SK-MEL-5 (cell line): Measurements from ENCODE around the gene INTS7. TPM values are rescaled to one million over a fixed set of nuclear protein-coding genes. Genes with fewer than 3 reads are reported as not detected.
"Not testable (repeated sequence)": the region's sequence is repeated elsewhere in the genome, so short reads cannot be mapped to it uniquely, and the experiment has no call there.

Source experiments
- DNase-seq: peaks from one replicate; pipeline ENCODE4 v3.0.0-alpha.2; 2016; ENCODE audit warnings: low read depth, low spot score
- in situ Hi-C: cut with HindIII; loops from 2 replicates; pipeline ENCODE4 v1.10.0; 2016; ENCODE audit warnings: low sequenced_read_pairs, high pct_unique_total_duplicates, low pct_unique_long_range_greater_than_20kb
- total RNA-seq: library from RNA; depleted of rRNA; stranded (reverse); fragments of >200 nt; shearing (Covaris generic); gene quantifications from 2 replicates; pipeline ENCODE4 v1.2.3, GENCODE V29; 2014

INTS7 gene
- total RNA-seq, 1 experiment from 2014 or later = 20.7 TPM

- in situ Hi-C loops = no loop called here
- DNase-seq = no peak
Measured at GRCh38 chr1:212004895-212005608, 30.3 kb downstream of the INTS7 start.

DNA sequence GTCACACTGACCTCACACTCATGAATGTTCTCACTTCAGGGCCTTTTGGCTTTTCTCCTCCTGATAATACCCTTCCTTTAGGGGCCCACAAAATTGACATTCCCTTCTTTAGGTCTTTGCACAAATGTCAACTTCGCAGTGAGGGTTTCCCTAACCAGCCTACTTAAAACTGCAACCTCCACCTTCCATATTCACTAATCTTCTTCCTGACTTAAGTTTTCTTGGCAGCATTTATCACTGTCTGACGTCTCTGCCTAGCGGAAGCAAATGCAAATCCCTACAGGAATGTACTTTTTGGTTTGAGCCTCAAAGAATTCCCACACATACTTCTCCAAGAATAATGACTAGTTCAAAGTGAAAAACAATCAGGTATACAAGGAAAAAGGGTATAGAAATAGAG is 32.8 kb downstream of the INTS7 start:
- no peak for DNase-seq
- in situ Hi-C loops = no loop called here

GRCh38 chr1:211997426-211997825 is 37.9 kb downstream of the INTS7 start:
- in situ Hi-C loops, DNase-seq: not testable (repeated sequence)

DNA sequence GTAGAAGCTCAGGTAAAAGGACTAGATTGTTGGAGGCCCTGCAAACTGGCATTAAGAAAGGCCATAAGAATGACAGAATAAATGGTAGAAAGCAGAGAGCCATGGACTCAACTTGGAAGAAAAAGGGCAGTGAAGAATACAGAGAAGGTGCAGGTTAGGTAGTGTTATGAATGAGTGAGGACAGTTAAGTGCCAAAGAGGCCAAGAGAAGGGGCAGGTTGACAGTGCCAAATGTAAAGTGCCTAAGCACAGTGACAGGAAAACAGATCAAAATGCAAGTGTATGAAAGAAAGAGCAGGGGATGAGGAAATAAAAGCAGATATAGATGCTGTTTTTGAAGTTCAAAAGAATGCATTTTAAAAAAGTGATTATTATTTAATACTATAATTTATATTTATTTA is 43.7 kb downstream of the INTS7 start:
- in situ Hi-C loops = no loop called here
- DNase-seq = no peak

DNA sequence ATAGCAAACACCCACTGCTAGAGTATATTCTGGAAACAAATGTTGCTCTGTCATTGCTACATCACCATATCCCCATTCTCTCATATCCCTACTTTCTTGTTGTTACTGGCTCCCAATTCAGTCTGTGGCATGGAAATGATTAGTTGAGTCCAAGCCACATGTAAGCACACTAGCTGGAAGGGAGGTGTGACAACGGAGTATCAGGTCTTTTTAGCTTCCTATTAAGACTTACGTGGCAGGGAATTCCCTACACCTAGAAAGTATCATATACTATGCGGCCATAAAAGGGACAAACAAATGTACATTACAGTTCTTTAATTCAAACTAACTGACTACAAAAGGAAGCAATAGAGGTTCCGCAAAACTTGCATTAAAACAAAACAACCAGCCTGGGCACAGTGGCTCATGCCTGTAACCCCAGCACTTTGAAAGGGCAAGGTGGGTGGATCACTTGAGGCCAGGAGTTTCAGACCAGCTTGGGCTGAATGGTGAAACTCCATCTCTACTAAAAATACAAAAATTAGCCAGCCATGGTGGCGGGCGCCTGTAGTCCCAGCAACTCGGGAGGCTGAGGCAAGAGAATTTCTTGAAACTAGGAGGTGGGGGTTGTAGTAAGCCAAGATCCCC is 48.6 kb downstream of the INTS7 start:
- in situ Hi-C loops = no loop called here
- no peak for DNase-seq

- in situ Hi-C loops = no loop called here
- no peak for DNase-seq
Measured at GRCh38 chr1:211985556-211986264, 49.6 kb downstream of the INTS7 start.

DNA sequence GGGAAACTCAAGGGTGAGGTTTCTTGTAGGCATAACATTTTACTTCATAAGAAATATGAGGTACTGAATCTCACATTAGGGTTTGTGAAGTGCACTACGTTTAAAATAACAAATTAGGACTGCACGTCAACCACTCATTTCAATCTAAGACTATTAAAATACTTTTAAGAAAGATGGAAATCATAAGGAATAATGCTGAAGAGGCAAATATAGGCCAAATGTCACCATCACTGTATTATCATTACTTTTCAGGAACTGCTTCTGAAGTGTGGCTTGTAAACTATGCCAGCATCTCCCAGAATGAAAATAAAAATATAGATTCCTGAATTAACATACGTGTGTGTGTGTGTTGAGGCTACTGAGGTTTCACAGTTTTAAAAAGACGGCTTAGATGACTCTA is 56.8 kb downstream of the INTS7 start:
- in situ Hi-C loops = no loop called here

GRCh38 chr1:211975152-211975941 is 60.0 kb downstream of the INTS7 start:
- in situ Hi-C loops = no loop called here

More for the DNA sequence above, 56.8 kb downstream of the INTS7 start:
- DNase-seq = no peak

DNA sequence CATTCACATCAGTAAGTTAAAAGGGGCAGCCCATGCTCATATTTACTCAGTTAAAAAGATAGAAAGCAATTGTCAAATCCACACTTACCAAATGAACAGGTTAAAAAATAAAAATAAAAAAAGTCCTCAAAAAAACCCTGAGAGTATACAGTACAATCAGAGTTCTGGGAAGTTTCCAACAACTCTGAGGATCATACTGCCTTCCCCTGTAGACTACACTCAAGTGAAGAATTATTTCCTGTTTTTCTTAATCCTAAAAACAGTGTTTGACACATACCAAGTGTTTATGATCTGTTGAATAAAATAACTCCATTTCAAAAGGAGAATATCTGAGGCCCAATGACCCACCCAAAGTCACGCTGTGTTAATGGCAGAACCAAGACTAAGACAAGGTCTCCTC is 61.8 kb downstream of the INTS7 start:
- in situ Hi-C loops = no loop called here
- DNase-seq = no peak

More at GRCh38 chr1:211975152-211975941, 60.0 kb downstream of the INTS7 start:
- peak; percentile 39 for DNase-seq

GRCh38 chr1:211968200-211968834 is 67.0 kb downstream of the INTS7 start:
- in situ Hi-C loops = no loop called here
- DNase-seq = no peak

DNA sequence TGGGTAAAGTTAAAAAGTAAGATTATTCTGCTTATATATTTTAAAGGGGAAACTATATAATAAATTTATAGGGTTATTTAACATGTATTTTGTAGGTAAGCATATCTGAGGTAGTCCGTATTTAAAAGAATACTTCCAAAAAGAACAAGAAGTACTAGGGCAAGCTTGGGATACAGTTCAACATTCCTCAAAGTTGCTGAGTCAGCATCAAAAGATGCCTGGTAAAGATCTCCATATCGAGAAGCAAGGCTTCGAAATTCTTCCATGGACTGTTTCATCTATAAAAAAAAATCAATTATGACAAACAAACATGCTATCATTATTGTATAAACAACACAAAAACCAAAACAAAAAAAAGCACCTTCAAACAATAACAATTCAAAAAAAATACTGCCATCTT is 67.7 kb downstream of the INTS7 start:
- in situ Hi-C loops = no loop called here
- no peak for DNase-seq

GRCh38 chr1:211965108-211965805 is 70.1 kb downstream of the INTS7 start:
- in situ Hi-C loops = no loop called here
- no peak for DNase-seq

- in situ Hi-C loops = no loop called here
- no peak for DNase-seq
Measured at GRCh38 chr1:211959680-211960079, 75.7 kb downstream of the INTS7 start.

DNA sequence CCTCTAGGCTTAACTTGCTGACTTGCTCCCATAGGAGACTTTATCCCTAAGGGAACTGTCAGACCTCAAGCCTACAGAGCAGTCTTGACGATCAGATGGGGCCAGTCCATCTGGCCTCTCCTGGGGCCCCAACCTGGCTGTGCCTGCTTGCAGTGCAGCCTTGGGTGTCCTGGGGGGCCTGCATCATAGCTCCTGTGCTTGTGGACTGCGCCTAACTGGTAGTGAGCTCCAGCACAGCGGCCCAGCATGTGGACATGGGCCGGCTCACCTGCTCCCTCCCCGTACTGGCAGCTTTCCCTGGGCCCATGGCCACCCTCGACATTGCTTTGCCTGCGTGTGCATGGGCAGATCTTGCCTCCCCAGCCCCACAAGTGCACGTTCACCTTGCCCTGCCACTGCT is 76.1 kb downstream of the INTS7 start:
- no peak for DNase-seq
- in situ Hi-C loops = no loop called here

DNA sequence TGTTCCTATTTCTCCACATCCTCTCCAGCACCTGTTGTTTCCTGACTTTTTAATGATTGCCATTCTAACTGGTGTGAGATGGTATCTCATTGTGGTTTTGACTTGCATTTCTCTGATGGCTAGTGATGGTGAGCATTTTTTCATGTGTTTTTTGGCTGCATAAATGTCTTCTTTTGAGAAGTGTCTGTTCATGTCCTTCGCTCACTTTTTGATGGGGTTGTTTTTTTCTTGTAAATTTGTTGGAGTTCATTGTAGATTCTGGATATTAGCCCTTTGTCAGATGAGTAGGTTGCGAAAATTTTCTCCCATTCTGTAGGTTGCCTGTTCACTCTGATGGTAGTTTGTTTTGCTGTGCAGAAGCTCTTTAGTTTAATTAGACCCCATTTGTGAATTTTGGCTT is 81.3 kb downstream of the INTS7 start:
- in situ Hi-C loops, DNase-seq: not testable (repeated sequence)

DNA sequence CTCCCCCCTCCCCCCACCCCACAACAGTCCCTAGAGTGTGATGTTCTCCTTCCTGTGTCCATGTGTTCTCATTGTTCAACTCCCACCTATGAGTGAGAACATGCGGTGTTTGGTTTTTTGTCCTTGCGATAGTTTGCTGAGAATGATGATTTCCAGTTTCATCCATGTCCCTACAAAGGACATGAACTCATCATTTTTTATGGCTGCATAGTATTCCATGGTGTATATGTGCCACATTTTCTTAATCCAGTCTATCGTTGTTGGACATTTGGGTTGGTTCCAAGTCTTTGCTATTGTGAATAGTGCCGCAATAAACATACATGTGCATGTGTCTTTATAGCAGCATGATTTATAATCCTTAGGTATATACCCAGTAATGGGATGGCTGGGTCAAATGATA is 81.8 kb downstream of the INTS7 start:
- DNase-seq, in situ Hi-C loops: not testable (repeated sequence)

DNA sequence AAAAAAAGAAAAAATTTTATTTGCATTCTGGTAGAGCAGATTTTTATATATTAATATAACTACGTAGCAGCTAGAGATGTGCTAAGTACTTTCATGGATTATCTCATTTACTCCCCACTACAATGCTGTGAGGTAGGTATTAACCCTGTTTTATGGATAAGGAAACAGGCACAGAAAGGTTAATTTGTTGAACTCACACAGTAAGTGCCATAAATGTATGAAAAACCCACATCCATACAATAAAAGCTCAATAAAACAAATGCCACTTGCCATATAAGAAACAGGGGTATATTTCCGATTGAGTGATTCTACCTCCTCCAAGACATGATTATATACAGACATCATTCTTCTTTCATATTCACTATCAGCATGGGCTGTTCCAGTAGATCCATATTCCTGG is 83.1 kb downstream of the INTS7 start:
- in situ Hi-C loops = no loop called here
- DNase-seq = no peak
